HG02642 (cell line): ENCODE data around the gene INVS.
"Not testable (repeated sequence)": the region's sequence is repeated elsewhere in the genome, so short reads cannot be mapped to it uniquely, and the experiment has no call there.

Experiments used
- ATAC-seq: cut with Tn5 transposase; IDR thresholded peaks from one replicate; pipeline ENCODE4 v1.9.1; 2021; ENCODE audit warnings: mild to moderate bottlenecking; ENCODE audit not compliant: unreplicated experiment, poor library complexity

INVS gene

GRCh38 chr9:100111235-100111634, 12.2 kb downstream of the INVS start:
- no peak for ATAC-seq

GRCh38 chr9:100112677-100113336, 13.8 kb downstream of the INVS start:
- ATAC-seq: no peak

- no peak for ATAC-seq
Observed at GRCh38 chr9:100117316-100117715, 18.3 kb downstream of the INVS start.

GRCh38 chr9:100120286-100120685, 21.2 kb downstream of the INVS start:
- no peak for ATAC-seq

GRCh38 chr9:100125236-100125635, 26.2 kb downstream of the INVS start:
- ATAC-seq: no peak

GRCh38 chr9:100125910-100126309, 26.9 kb downstream of the INVS start:
- ATAC-seq: no peak

GRCh38 chr9:100126423-100126822, 27.4 kb downstream of the INVS start:
- ATAC-seq: no peak

GRCh38 chr9:100129772-100130171, 30.7 kb downstream of the INVS start:
- no peak for ATAC-seq

- no peak for ATAC-seq
Observed at GRCh38 chr9:100131216-100131615, 32.2 kb downstream of the INVS start.

GRCh38 chr9:100131875-100132430, 32.9 kb downstream of the INVS start:
- ATAC-seq: no peak

GRCh38 chr9:100134731-100135130, 35.7 kb downstream of the INVS start:
- ATAC-seq: no peak

GRCh38 chr9:100136799-100137198, 37.8 kb downstream of the INVS start:
- not testable (repeated sequence) for ATAC-seq

- not testable (repeated sequence) for ATAC-seq
Observed at GRCh38 chr9:100140303-100140702, 41.3 kb downstream of the INVS start.

GRCh38 chr9:100141862-100142261, 42.8 kb downstream of the INVS start:
- not testable (repeated sequence) for ATAC-seq

GRCh38 chr9:100145167-100145934, 46.3 kb downstream of the INVS start:
- not testable (repeated sequence) for ATAC-seq

GRCh38 chr9:100145976-100146375, 46.9 kb downstream of the INVS start:
- not testable (repeated sequence) for ATAC-seq

GRCh38 chr9:100150214-100150613, 51.2 kb downstream of the INVS start:
- no peak for ATAC-seq

- ATAC-seq: peak; percentile 54
Observed at GRCh38 chr9:100160021-100160420, 61.0 kb downstream of the INVS start.

GRCh38 chr9:100167176-100167575, 68.1 kb downstream of the INVS start:
- no peak for ATAC-seq

GRCh38 chr9:100167915-100168654, 69.0 kb downstream of the INVS start:
- no peak for ATAC-seq

GRCh38 chr9:100170085-100170484, 71.0 kb downstream of the INVS start:
- no peak for ATAC-seq
